Heart right ventricle (tissue), 16 donors: ENCODE data around the gene DNMT3A. TPM values are rescaled to one million over a fixed set of nuclear protein-coding genes. Genes with fewer than 3 reads are reported as not detected.

Source experiments
- ATAC-seq, 8 donors: fragments of 200-7000 bp; cut with Tn5 transposase; one replicate each; pipeline ENCODE4 v1.9.1; 2020; ENCODE audit warnings: mild to moderate bottlenecking in 8 of 8, moderate library complexity in 8 of 8, moderate number of reproducible peaks in 1 of 8
- DNase-seq, 2 donors: peaks; one replicate each; pipeline ENCODE4 v3.0.0-alpha.2; 2020
- H3K27ac ChIP-seq, 10 donors: fragments of 200-600 bp; sonication (generic) in 2 of 10; one replicate each; pipeline versions ENCODE4 v1.5.0 to v1.8.0; 2020 to 2022; ENCODE audit warnings: mild to moderate bottlenecking in 3 of 10
- H3K27me3 ChIP-seq, 7 donors: fragments of 200-600 bp; one replicate each; pipeline ENCODE4 v1.8.0; 2021 to 2022; ENCODE audit warnings: mild to moderate bottlenecking in 2 of 7
- H3K36me3 ChIP-seq, 9 donors: fragments of 200-600 bp; sonication (generic) in 1 of 9; one replicate each; pipeline versions ENCODE4 v1.5.0 to v1.8.0; 2020 to 2022; ENCODE audit warnings: mild to moderate bottlenecking in 2 of 9
- H3K4me1 ChIP-seq, 9 donors: fragments of 200-600 bp; sonication (generic) in 1 of 9; one replicate each; pipeline versions ENCODE4 v1.5.0 to v1.8.0; 2020 to 2022; ENCODE audit warnings: mild to moderate bottlenecking in 4 of 9
- H3K4me3 ChIP-seq, 10 donors: fragments of 200-600 bp; sonication (generic) in 2 of 10; one replicate each; pipeline versions ENCODE4 v1.5.0 to v1.8.0; 2020 to 2022; ENCODE audit warnings: mild to moderate bottlenecking in 7 of 10, moderate library complexity in 2 of 10
- H3K9me3 ChIP-seq, 11 donors: fragments of 200-600 bp in 10 of 11; sonication (generic) in 2 of 11; one replicate each; pipeline versions ENCODE4 v1.5.0 to v1.8.0; 2013 to 2022; ENCODE audit warnings: mild to moderate bottlenecking in 2 of 11, control low read depth in 1 of 11, moderate library complexity in 1 of 11
- CTCF ChIP-seq, 9 donors: fragments of 200-600 bp; sonication (generic) in 2 of 9; IDR thresholded peaks; one replicate each; pipeline versions ENCODE4 v1.5.0 to v1.8.0; 2021 to 2022; ENCODE audit warnings: antibody characterized with exemption in 9 of 9, mild to moderate bottlenecking in 5 of 9, moderate library complexity in 1 of 9
- whole genome bisulfite sequencing, 2 donors: extraction: QIAGEN DNeasy Blood & Tissue Kit; methylation state at CpG; one replicate each; pipeline ENCODE4 v1.1.7; 2013; ENCODE audit warnings: inconsistent platforms in 1 of 2; 5-methylcytosine and 5-hydroxymethylcytosine counted together
- intact Hi-C, 10 donors: fragments of 100-400 bp; cut with DNase I; formaldehyde crosslinking; loops; one replicate each; pipeline versions ENCODE4 v1.11.1 to v1.14.2; 2022
- polyA plus RNA-seq, 2 donors: library from polyadenylated mRNA; stranded (reverse); fragments of 200-250 nt; gene quantifications; one replicate each; pipeline ENCODE4 v1.2.3, GENCODE V29; 2013
- total RNA-seq, 10 donors: library from RNA; stranded (reverse); fragmentation: NEBNext Ultra II Directional in 3 of 10; extraction: Animal tissue kit (Norgen Biotek cat#: 25700) in 3 of 10; gene quantifications; one replicate each; pipeline versions ENCODE4 v1.2.1 to v1.2.4, GENCODE V29; 2021 to 2023
- donor health status: Arrhythmogenic right ventricular cardiomyopathy.
- donor health status: ischemic (EF 13 %, LVEDD 7.1; RV severe dilation, severe dysfunction).
- donor health status: healthy with polysubstance abuse.
- donor health status: DM: no; HTN: yes; CAD: no.
- donor health status: DM: no; HTN: no; CAD: no.
- donor health status: ischemic (EF 25% LVEDD 6.9; RV normal size, moderate dysfunction).
- donor health status: ischemic (EF 25% LVEDD 5.7; RV mildly dilated, moderate dysfunction).
- donor health status: healthy.
- donor health status: DM: yes; HTN: yes; CAD: no.
- donor health status: Ischemic cardiomyopathy.
- donor health status: ischemic (EF 35%, LVEDD 5.7; RV mildly dilated, moderate dysfunction).
- donor health status: nonischemic (EF 11% LVEDD 7.7; RV severe dilation, severe dysfunction).
- donor health status: DM: yes; HTN: yes; CAD: no.
- donor health status: PGD.
- donor health status: ischemic (EF 29% LVEDD 5.4; RV normal size, mild dysfunction).
- donor health status: nonischemic (EF 23%, LVEDD 6.1; RV moderate dilation, normal function).

Gene DNMT3A
- total and polyA plus RNA-seq, 12 donors = 4.7 to 23.7 (median 19.3) TPM

- 54 to 59% methylated on average over 7 of the region's 7 CpGs for WGBS, 2 donors
- ATAC-seq = no peak
- no peak for DNase-seq
Observed at GRCh38 chr2:25293145-25293544, 48.6 kb downstream of the DNMT3A start.

GRCh38 chr2:25292408-25292807 is 49.3 kb downstream of the DNMT3A start:
- 62 to 71% methylated on average over 4 of the region's 4 CpGs for WGBS, 2 donors
- peaks cover 31 to 71% (median 60%) of the 10 kb centered on the region in 9 donors for H3K4me1 ChIP-seq
- intact Hi-C loops = no loop called here

More at GRCh38 chr2:25293145-25293544, 48.6 kb downstream of the DNMT3A start:
- H3K27ac ChIP-seq = peak overlapping the region in 8 of 10 donors; percentile 94 to 98 (median 96)
- H3K4me1 ChIP-seq = peaks cover 31 to 71% (median 60%) of the 10 kb centered on the region in 9 donors
- TF ChIP-seq CTCF (IDR thresholded peaks at IDR 0.05) = no peak
- H3K9me3 ChIP-seq = no peaks in the 10 kb centered on the region
- intact Hi-C loops = no loop called here
- H3K27me3 ChIP-seq = no peaks in the 10 kb centered on the region
- no peak overlapping the region for H3K4me3 ChIP-seq
- peaks cover 0 to 18% (median under 1%) of the 10 kb centered on the region in 9 donors for H3K36me3 ChIP-seq

GRCh38 chr2:25290811-25291495 is 50.8 kb downstream of the DNMT3A start:
- no peaks in the 10 kb centered on the region for H3K27me3 ChIP-seq
- no peak for TF ChIP-seq CTCF (IDR thresholded peaks at IDR 0.05)
- H3K27ac ChIP-seq = peak overlapping the region in 6 of 10 donors; percentile 13 to 97 (median 46)
- intact Hi-C loops = no loop called here
- H3K4me3 ChIP-seq = no peak overlapping the region
- H3K9me3 ChIP-seq = no peaks in the 10 kb centered on the region
- ATAC-seq (no peak), DNase-seq (peak in 1 of 2 donors; percentile 52)
- H3K4me1 ChIP-seq = peaks cover 31 to 72% (median 60%) of the 10 kb centered on the region in 9 donors
- H3K36me3 ChIP-seq = no peaks in the 10 kb centered on the region
- WGBS, 2 donors = 39 to 48% methylated on average over 19 of the region's 19 CpGs

More at GRCh38 chr2:25292408-25292807, 49.3 kb downstream of the DNMT3A start:
- Histone ChIP-seq H3K9me3 (no peaks in the 10 kb centered on the region), H3K4me3 (no peak overlapping the region), H3K27me3 (no peaks in the 10 kb centered on the region), H3K36me3 (peaks cover 0 to 11% (median 0%) of the 10 kb centered on the region in 9 donors), H3K27ac (peak overlapping the region in 6 of 10 donors; percentile 94 to 97 (median 96))
- no peak for ATAC-seq
- no peak for TF ChIP-seq CTCF (IDR thresholded peaks at IDR 0.05)
- DNase-seq = no peak

- DNase-seq = no peak
- no peaks in the 10 kb centered on the region for H3K27me3 ChIP-seq
- peaks cover 0 to 36% (median 8%) of the 10 kb centered on the region in 9 donors for H3K36me3 ChIP-seq
- H3K4me3 ChIP-seq = no peak overlapping the region
- peaks cover 8 to 45% (median 36%) of the 10 kb centered on the region in 9 donors for H3K4me1 ChIP-seq
- TF ChIP-seq CTCF (IDR thresholded peaks at IDR 0.05) = no peak
- WGBS, 2 donors = 82 to 83% methylated on average over 11 of the region's 11 CpGs
- no peak for ATAC-seq
- no peaks in the 10 kb centered on the region for H3K9me3 ChIP-seq
- H3K27ac ChIP-seq = peak overlapping the region in 2 of 10 donors; percentile 16 to 78
- intact Hi-C loops = loop anchor here in 1 of 10 donors (10.0 kb wide), 1 partner anchor 48 kb away; no protein-coding TSS in a partner anchor
Observed at GRCh38 chr2:25286723-25287483, 54.8 kb downstream of the DNMT3A start.
